Cardiac muscle cell (in vitro differentiated cells and primary cell): ENCODE measurements around the gene PDGFC. TPM values are rescaled to one million over a fixed set of nuclear protein-coding genes. Genes with fewer than 3 reads are reported as not detected.

Source experiments
- DNase-seq, 2 donors: peaks; one replicate each; pipeline versions ENCODE4 v3.0.0 to v3.0.0-alpha.2; 2010 to 2017; ENCODE audit warnings: low read depth in 1 of 2, low spot score in 1 of 2
- H3K27ac ChIP-seq: fragments of 200-600 bp; sonication (generic); 2 replicates; pipeline ENCODE4 v1.5.1; 2016
- H3K27me3 ChIP-seq: fragments of 200-600 bp; sonication (generic); 2 replicates; pipeline ENCODE4 v1.6.0; 2016; ENCODE audit warnings: control low read depth
- H3K36me3 ChIP-seq: fragments of 200-600 bp; sonication (generic); 2 replicates; pipeline ENCODE4 v1.5.1; 2016; ENCODE audit warnings: control low read depth
- H3K4me1 ChIP-seq: fragments of 200-600 bp; sonication (generic); 2 replicates; pipeline ENCODE4 v1.8.1; 2017; ENCODE audit warnings: low read depth, mild to moderate bottlenecking, mixed run types
- H3K4me3 ChIP-seq: fragments of 200-600 bp; sonication (generic); 2 replicates; pipeline ENCODE4 v1.5.1; 2016; ENCODE audit warnings: mild to moderate bottlenecking
- H3K9me3 ChIP-seq: fragments of 200-600 bp; sonication (generic); 2 replicates; pipeline ENCODE4 v1.5.1; 2017; ENCODE audit warnings: low read depth, mild to moderate bottlenecking, control low read depth
- polyA plus RNA-seq: library from polyadenylated mRNA; unstranded; fragments of >200 nt; fragmentation: Nextera tagmentation; extraction: Ambion mirVana; gene quantifications from 2 replicates; pipeline ENCODE4 v1.2.1, GENCODE V29; 2016
- total RNA-seq: library from RNA; depleted of rRNA; stranded (reverse); fragments of >200 nt; gene quantifications from 2 replicates; pipeline ENCODE4 v1.2.3, GENCODE V29; 2016
- TF ChIP-seq, protein P1 (sequence below): IDR thresholded peaks from 2 replicates; pipeline ENCODE4 v1.5.1; 2012; ENCODE audit warnings: low read depth, mild to moderate bottlenecking, low read length

Gene PDGFC
- total and polyA plus RNA-seq, 2 experiments from 2014 or later: 6.9 to 18.2 TPM

DNA sequence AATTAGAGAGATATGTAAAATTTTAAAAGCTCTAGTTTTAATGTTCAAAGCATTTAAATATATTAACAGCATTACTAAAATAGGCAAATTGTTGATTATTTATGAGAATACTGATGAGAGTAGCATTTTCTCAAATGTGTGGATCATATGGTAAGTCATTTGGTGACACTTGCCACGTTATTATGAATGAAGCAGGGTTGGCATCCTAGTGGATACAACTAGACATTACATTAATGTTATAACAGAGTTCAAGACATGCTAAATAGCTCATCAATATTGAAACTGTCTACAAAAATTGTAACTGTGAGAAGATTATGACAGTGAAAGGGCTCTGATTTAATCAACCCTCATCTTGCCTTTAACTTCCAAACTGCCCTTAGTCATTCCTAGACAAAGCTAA lies 171.1 kb downstream of the PDGFC start:
- Histone ChIP-seq H3K36me3 (no peaks in the 10 kb centered on the region), H3K9me3 (no peaks in the 10 kb centered on the region), H3K27me3 (no peaks in the 10 kb centered on the region), H3K27ac (no peak overlapping the region), H3K4me1 (peaks cover under 1% of the 10 kb centered on the region), H3K4me3 (no peak overlapping the region)
- DNase-seq: no peak
- TF ChIP-seq, protein P1, sequence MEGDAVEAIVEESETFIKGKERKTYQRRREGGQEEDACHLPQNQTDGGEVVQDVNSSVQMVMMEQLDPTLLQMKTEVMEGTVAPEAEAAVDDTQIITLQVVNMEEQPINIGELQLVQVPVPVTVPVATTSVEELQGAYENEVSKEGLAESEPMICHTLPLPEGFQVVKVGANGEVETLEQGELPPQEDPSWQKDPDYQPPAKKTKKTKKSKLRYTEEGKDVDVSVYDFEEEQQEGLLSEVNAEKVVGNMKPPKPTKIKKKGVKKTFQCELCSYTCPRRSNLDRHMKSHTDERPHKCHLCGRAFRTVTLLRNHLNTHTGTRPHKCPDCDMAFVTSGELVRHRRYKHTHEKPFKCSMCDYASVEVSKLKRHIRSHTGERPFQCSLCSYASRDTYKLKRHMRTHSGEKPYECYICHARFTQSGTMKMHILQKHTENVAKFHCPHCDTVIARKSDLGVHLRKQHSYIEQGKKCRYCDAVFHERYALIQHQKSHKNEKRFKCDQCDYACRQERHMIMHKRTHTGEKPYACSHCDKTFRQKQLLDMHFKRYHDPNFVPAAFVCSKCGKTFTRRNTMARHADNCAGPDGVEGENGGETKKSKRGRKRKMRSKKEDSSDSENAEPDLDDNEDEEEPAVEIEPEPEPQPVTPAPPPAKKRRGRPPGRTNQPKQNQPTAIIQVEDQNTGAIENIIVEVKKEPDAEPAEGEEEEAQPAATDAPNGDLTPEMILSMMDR: no peak

DNA sequence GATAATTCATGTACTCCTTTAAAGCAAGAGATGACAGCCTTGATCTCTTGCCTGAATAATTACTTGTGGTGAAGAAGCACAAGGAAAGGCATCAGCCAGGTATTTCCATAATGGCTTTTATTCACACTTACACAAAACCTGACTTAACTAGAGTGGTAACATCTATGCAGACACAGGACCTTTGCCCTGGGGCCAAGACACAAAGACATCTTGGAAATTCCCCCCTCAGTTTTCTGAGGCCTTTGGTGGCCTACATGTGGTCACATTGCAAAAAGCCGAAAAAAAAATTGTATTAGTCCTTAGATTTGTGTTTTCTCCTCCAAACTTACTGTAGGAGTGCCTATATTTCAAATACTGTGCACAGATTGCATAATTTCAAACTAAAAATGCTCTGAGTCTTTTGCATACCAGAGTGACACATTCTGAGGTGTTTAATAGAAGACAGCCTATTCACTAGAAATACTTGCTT lies 172.4 kb downstream of the PDGFC start:
- H3K4me3 ChIP-seq: no peak overlapping the region
- no peaks in the 10 kb centered on the region for H3K4me1 ChIP-seq
- H3K9me3 ChIP-seq: no peaks in the 10 kb centered on the region
- DNase-seq: peak in 1 of 2 donors; percentile 71
- no peaks in the 10 kb centered on the region for H3K27me3 ChIP-seq
- TF ChIP-seq, protein P1: no peak
- no peak overlapping the region for H3K27ac ChIP-seq
- no peaks in the 10 kb centered on the region for H3K36me3 ChIP-seq

DNA sequence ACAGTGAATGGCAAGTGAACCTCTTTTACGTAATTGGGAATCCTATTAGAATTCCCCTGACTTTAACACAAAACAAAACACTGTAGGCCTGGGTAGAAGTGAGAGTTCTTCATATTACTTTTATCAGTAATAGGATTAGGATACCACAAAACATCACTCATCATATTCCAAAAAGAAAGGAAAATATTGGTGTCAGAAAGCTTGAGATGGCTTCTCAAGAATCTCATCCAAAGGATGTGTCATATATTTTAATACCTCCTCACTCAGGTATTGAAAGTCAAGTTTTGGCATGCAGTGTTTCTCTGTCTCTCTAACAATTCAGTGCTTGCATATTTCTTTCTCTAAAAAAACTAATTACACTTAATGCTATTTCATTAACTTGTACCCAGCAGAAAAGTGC lies 173.2 kb downstream of the PDGFC start:
- Histone ChIP-seq H3K36me3 (no peaks in the 10 kb centered on the region), H3K27me3 (no peaks in the 10 kb centered on the region), H3K9me3 (no peaks in the 10 kb centered on the region), H3K27ac (no peak overlapping the region), H3K4me1 (no peaks in the 10 kb centered on the region), H3K4me3 (no peak overlapping the region)
- TF ChIP-seq, protein P1: no peak
- DNase-seq: no peak

DNA sequence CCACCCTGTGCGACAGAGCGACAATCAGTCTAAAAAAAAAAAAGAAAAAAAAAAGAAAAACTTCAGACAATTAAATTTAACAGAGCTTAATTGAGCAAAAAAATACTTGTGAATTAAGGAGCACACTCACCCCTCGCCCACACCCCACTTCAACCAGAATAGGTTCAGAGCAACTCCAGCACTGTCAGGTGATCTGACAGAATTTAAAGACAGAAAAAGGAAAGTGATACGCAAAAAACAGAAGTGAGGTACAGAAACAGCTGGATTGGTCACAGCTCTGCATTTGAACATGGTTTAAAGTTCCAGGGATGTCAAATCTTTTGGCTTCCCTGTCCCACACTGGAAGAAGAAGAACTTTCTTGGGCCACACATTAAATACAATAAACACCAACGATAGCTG lies 174.4 kb downstream of the PDGFC start:
- Histone ChIP-seq H3K9me3 (no peaks in the 10 kb centered on the region), H3K27me3 (no peaks in the 10 kb centered on the region), H3K4me3 (no peak overlapping the region), H3K36me3 (no peaks in the 10 kb centered on the region), H3K4me1 (no peaks in the 10 kb centered on the region), H3K27ac (no peak overlapping the region)
- TF ChIP-seq, protein P1: no peak
- DNase-seq: no peak

DNA sequence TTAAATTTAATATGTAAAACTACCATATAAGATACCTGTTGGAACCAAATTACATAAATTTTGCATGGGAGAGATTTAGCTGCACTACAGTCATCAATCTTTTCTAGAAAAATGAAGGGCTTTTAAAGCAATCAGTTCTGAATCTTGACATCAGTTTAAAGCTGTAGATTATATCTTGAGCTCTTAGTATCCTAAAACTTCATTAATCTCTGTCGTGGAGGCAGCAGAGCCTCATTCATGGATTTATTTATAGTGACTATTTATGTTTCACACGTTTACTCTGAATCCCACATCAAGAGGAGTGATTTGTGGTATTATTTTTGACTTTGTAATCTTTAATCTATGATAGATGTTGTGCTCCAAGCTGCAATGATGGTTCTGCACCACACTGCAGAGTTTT lies 175.9 kb downstream of the PDGFC start:
- TF ChIP-seq, protein P1: no peak
- Histone ChIP-seq H3K9me3 (no peaks in the 10 kb centered on the region), H3K27me3 (no peaks in the 10 kb centered on the region), H3K4me3 (no peak overlapping the region), H3K4me1 (no peaks in the 10 kb centered on the region), H3K36me3 (no peaks in the 10 kb centered on the region), H3K27ac (no peak overlapping the region)
- DNase-seq: no peak

DNA sequence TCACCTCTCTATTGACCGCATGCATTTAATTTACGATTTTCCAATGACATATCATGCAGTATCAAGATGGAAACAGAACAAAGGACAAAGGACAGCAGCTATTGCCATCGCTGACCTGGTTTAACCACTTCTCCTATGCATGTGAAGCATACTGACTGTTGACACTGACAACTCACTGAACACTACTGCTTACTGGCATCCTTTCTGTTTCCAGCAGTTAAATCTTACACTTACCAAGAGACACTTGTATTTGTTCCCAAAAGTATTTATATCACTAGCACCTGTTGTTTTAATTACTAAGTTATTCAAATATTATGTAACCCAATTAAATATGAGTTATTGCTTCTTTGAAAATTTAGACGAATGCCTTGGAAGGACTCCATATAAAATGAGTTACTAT lies 176.7 kb downstream of the PDGFC start:
- Histone ChIP-seq H3K27ac (no peak overlapping the region), H3K4me3 (no peak overlapping the region), H3K36me3 (no peaks in the 10 kb centered on the region), H3K27me3 (no peaks in the 10 kb centered on the region), H3K9me3 (no peaks in the 10 kb centered on the region), H3K4me1 (no peaks in the 10 kb centered on the region)
- TF ChIP-seq, protein P1: no peak
- no peak for DNase-seq
